ENCODE measurements around the gene E2F6. TPM values are rescaled to one million over a fixed set of nuclear protein-coding genes. Genes with fewer than 3 reads are reported as not detected.

Gene E2F6
- total RNA-seq, 1 experiment from 2014 or later = 27.1 TPM

- no peak overlapping the region for H3K9ac ChIP-seq (ENCODE audit: low read length)
- no TSS peak for BruUV-seq (replicated peaks)
- H3K9me3 ChIP-seq (ENCODE audit: low read length) = no peaks in the 10 kb centered on the region
- no peak overlapping the region for H3K4me2 ChIP-seq (ENCODE audit: low read length)
- DNase-seq (no peak), ATAC-seq (no peak)
- peaks cover 82% of the 10 kb centered on the region for H4K20me1 ChIP-seq (ENCODE audit: low read length)
- H3K4me1 ChIP-seq (ENCODE audit: insufficient read depth, low read length) = peaks cover 22% of the 10 kb centered on the region
- CTCF ChIA-PET = no interaction called here
- no peak overlapping the region for H3K27ac ChIP-seq (ENCODE audit: low read length)
- H3K4me3 ChIP-seq (ENCODE audit: low read length) = no peak overlapping the region
- H3K9me2 ChIP-seq (replicated peaks; ENCODE audit: low read length) = no peaks in the 10 kb centered on the region
- peaks cover 94% of the 10 kb centered on the region for H3K79me2 ChIP-seq (ENCODE audit: low read length)
- POLR2A ChIA-PET (ENCODE audit: unreplicated experiment) = no interaction called here
- no peaks in the 10 kb centered on the region for H3F3A ChIP-seq (ENCODE audit: low read length, unreplicated experiment)
- H3K36me3 ChIP-seq (ENCODE audit: low read depth, low read length) = peaks cover 26% of the 10 kb centered on the region
- no peaks in the 10 kb centered on the region for H3K27me3 ChIP-seq (ENCODE audit: low read length)
- TF ChIP-seq EZH2phosphoT487 (IDR thresholded peaks at IDR 0.05; ENCODE audit: borderline replicate concordance, low read length) (no peak), CTCF (conservative IDR thresholded peaks at IDR 0.05; ENCODE audit: low read depth, low read length) (no peak), EZH2 (IDR thresholded peaks at IDR 0.05; ENCODE audit: low read length, unreplicated experiment) (no peak)
- H2AFZ ChIP-seq (ENCODE audit: low read length) = no peak overlapping the region
- intact Hi-C loops (cut with micrococcal nuclease) = no loop called here
Observed at GRCh38 chr2:11459816-11460215, 6.1 kb downstream of the E2F6 start.

GRCh38 chr2:11458753-11459152 lies 7.2 kb downstream of the E2F6 start:
- Histone ChIP-seq H3F3A (ENCODE audit: low read length, unreplicated experiment) (no peaks in the 10 kb centered on the region), H3K9me3 (ENCODE audit: low read length) (no peaks in the 10 kb centered on the region), H3K36me3 (ENCODE audit: low read depth, low read length) (peaks cover 29% of the 10 kb centered on the region), H2AFZ (ENCODE audit: low read length) (no peak overlapping the region), H3K9me2 (replicated peaks; ENCODE audit: low read length) (no peaks in the 10 kb centered on the region), H3K4me2 (ENCODE audit: low read length) (no peak overlapping the region), H3K9ac (ENCODE audit: low read length) (no peak overlapping the region), H3K4me1 (ENCODE audit: insufficient read depth, low read length) (peaks cover 14% of the 10 kb centered on the region), H4K20me1 (ENCODE audit: low read length) (peaks cover 80% of the 10 kb centered on the region), H3K27ac (ENCODE audit: low read length) (no peak overlapping the region), H3K4me3 (ENCODE audit: low read length) (no peak overlapping the region), H3K79me2 (ENCODE audit: low read length) (peaks cover 84% of the 10 kb centered on the region), H3K27me3 (ENCODE audit: low read length) (no peaks in the 10 kb centered on the region)
- DNase-seq (no peak), ATAC-seq (no peak)
- intact Hi-C loops (cut with micrococcal nuclease) = no loop called here
- ChIA-PET CTCF (no interaction called here), POLR2A (ENCODE audit: unreplicated experiment) (no interaction called here)
- no TSS peak for BruUV-seq (replicated peaks)
- TF ChIP-seq CTCF (conservative IDR thresholded peaks at IDR 0.05; ENCODE audit: low read depth, low read length) (no peak), EZH2phosphoT487 (IDR thresholded peaks at IDR 0.05; ENCODE audit: borderline replicate concordance, low read length) (no peak), EZH2 (IDR thresholded peaks at IDR 0.05; ENCODE audit: low read length, unreplicated experiment) (no peak)

- no peak for TF ChIP-seq CTCF (conservative IDR thresholded peaks at IDR 0.05; ENCODE audit: low read depth, low read length)
- TF ChIP-seq EZH2phosphoT487 (IDR thresholded peaks at IDR 0.05; ENCODE audit: borderline replicate concordance, low read length) = no peak
- no peak for TF ChIP-seq EZH2 (IDR thresholded peaks at IDR 0.05; ENCODE audit: low read length, unreplicated experiment)
- ATAC-seq = no peak
- peaks cover 72% of the 10 kb centered on the region for H4K20me1 ChIP-seq (ENCODE audit: low read length)
- no peak overlapping the region for H2AFZ ChIP-seq (ENCODE audit: low read length)
- H3K27ac ChIP-seq (ENCODE audit: low read length) = no peak overlapping the region
- H3K79me2 ChIP-seq (ENCODE audit: low read length) = peaks cover 82% of the 10 kb centered on the region
- no peaks in the 10 kb centered on the region for H3K9me2 ChIP-seq (replicated peaks; ENCODE audit: low read length)
- POLR2A ChIA-PET (ENCODE audit: unreplicated experiment) = no interaction called here
- H3K9me3 ChIP-seq (ENCODE audit: low read length) = no peaks in the 10 kb centered on the region
- BruUV-seq (replicated peaks) = no TSS peak
- H3K36me3 ChIP-seq (ENCODE audit: low read depth, low read length) = peaks cover 28% of the 10 kb centered on the region
- H3K4me3 ChIP-seq (ENCODE audit: low read length) = no peak overlapping the region
- H3K9ac ChIP-seq (ENCODE audit: low read length) = no peak overlapping the region
- no peaks in the 10 kb centered on the region for H3F3A ChIP-seq (ENCODE audit: low read length, unreplicated experiment)
- CTCF ChIA-PET = no interaction called here
- no peaks in the 10 kb centered on the region for H3K27me3 ChIP-seq (ENCODE audit: low read length)
- H3K4me2 ChIP-seq (ENCODE audit: low read length) = no peak overlapping the region
- H3K4me1 ChIP-seq (ENCODE audit: insufficient read depth, low read length) = 0 out of 2 replicates have a peak, but pooled peaks cover 7% of the 10 kb centered on the region
- intact Hi-C loops (cut with micrococcal nuclease) = no loop called here
- DNase-seq = no peak
Observed at GRCh38 chr2:11457935-11458334, 8.0 kb downstream of the E2F6 start.
